GM21576 (cell line): ENCODE results near the gene NTMT2.
"Not testable (repeated sequence)": the region's sequence is repeated elsewhere in the genome, so short reads cannot be mapped to it uniquely, and the experiment has no call there.

ENCODE experiments used
- ATAC-seq: cut with Tn5 transposase; IDR thresholded peaks from one replicate; pipeline ENCODE4 v1.9.1; 2021; ENCODE audit warnings: mild to moderate bottlenecking, moderate library complexity; ENCODE audit not compliant: unreplicated experiment

The NTMT2 gene

DNA sequence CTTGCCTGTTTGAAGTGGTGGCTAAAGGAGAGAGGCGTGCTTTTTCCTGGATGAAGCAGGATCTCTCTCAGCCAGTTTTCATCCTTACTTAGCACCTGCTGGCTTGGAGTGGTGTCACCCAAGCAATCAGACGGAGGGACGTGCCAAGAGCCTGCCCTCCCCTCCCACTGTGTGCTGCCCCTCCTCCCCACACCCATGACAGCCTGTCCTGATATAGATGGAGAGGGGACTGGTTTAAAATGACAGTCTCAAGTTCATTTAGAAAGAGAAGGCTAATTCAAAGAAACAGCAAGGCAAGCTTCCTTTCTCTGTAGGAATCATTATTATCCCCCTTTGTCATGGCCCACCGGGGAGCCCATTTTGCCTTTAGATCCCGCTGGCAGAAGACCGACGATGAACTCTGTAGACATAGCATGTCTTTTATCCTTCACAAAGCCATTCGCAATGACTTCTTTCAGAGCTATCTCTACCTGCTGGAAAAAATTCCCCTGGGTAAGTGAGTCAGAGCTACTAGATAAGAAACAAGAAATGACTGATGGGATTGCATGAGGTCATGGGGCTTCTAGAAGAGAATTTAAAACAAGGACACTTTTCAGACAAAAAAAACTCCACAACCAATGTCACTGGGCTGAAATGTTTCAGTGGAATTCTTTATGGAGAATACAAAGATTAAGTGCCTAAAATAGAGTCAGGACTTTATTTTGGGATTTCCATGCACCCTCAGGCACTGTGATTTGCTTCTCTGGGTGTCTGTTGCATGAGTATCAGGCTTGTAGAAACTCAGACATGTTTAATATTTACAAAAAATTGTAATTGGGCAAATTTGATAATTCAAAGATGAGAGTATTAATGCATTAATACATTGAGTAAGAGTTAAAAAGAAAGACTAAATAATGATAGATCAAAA lies at the start of gene NTMT2:
TSS of gene NTMT2 (plus strand) at position 190 of the 907 bp plus-strand sequence. CDS start at position 339, 149 bp downstream.
- no peak for ATAC-seq

GRCh38 chr1:170095976-170096748 lies 49.6 kb upstream of the NTMT2 start:
- no peak for ATAC-seq

GRCh38 chr1:170096806-170097340 lies 48.9 kb upstream of the NTMT2 start:
- ATAC-seq: no peak

DNA sequence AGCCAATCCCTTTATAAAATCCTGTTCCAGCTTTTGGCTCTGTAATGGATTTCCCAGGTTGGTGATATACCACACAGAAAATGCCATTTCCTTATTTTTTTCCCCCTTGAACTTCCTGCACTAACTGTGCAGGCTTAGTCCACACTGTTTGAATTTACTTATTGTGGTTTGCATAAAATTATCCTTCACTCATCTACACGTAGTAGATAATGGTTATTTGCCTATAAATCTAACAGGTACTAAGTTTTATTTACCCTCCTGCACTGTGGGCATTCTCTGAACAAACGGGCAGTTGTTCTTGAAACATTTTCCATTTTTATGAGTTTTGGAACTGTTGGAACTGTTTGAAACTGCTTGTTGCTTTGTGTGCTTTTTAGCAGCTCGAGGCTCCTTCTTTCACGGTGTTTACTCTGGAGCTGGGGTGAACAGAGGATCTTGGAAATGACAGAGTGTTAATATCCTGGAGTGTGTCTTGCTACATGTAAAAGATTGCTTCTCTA lies 48.3 kb upstream of the NTMT2 start:
- ATAC-seq: no peak

DNA sequence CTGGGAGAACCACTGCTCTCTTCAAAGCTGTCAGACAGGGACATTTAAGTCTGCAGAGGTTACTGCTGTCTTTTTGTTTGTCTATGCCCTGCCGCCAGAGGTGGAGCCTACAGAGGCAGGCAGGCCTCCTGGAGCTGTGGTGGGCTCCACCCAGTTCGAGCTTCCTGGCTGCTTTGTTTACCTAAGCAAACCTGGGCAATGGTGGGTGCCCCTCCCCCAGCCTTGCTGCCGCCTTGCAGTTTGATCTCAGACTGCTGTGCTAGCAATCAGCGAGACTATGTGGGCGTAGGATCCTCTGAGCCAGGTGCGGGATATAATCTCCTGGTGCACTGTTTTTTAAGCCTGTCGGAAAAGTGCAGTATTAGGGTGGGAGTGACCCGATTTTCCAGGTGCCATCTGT lies 32.6 kb upstream of the NTMT2 start:
- ATAC-seq: not testable (repeated sequence)

- no peak for ATAC-seq
These were observed 30.9 kb upstream of the NTMT2 start for GRCh38 chr1:170114906-170115305.

GRCh38 chr1:170122366-170122765 lies 23.4 kb upstream of the NTMT2 start:
- ATAC-seq: no peak

GRCh38 chr1:170125269-170125668 lies 20.5 kb upstream of the NTMT2 start:
- ATAC-seq: no peak

DNA sequence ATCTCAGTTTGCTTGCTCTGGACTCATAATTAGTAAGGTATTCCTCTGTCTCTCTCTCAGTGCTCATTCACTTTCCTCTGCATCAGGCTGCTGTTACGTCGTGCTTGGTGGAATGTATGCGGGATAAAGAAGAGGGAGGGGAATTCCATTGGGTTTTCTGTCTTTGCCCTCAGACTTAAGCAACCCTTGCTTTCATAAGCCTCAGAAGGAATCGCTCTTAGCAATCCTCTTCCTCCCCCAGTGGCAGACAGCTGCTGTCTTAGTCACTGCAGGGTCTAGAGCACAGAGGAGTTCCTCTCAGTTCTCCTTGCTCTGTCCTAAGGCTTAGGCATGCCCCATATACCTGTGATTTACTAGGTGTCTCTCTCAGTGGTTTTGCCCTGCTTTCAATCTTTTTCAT lies 19.1 kb upstream of the NTMT2 start:
- ATAC-seq: peak; percentile 97

GRCh38 chr1:170131450-170131849 lies 14.3 kb upstream of the NTMT2 start:
- no peak for ATAC-seq

DNA sequence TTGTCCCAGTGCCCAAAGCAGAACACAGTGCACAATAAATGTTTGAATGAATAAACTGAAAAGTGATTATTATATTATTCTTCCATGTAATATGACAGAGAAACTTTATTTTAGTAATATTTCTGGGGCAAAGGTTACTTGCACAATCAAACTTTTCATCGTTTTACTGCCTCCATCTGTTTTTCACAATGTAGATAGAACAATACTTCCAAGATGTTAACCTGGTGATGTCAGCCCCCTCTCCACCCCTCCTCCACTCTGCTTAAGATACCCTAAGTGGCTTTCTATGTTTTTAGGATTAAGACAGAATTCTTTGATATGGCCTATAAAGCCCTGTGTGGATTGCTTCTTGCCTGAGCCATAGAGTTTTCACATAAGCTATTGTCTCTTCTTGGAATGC lies 13.8 kb upstream of the NTMT2 start:
- no peak for ATAC-seq

GRCh38 chr1:170133766-170134495 lies 11.8 kb upstream of the NTMT2 start:
- ATAC-seq: no peak

DNA sequence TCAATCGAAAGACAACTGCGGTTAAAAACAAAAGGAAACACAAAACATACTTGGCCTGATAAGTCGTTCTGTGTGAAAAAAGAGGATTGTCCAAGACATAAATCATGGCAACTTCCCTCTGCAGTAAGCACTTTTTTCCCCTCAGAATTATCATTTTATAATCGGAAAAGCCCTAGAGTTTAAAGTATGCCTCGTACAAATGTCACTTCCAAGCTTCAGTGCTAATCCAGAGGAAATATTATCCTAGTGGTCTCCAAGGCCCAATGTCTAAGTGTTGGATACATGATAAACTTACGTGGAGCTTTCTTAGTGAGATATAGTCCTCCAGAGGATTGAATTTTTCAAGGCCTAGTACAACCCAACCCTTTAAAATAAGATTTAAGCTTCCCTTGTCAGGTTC lies 11.2 kb upstream of the NTMT2 start:
- no peak for ATAC-seq

DNA sequence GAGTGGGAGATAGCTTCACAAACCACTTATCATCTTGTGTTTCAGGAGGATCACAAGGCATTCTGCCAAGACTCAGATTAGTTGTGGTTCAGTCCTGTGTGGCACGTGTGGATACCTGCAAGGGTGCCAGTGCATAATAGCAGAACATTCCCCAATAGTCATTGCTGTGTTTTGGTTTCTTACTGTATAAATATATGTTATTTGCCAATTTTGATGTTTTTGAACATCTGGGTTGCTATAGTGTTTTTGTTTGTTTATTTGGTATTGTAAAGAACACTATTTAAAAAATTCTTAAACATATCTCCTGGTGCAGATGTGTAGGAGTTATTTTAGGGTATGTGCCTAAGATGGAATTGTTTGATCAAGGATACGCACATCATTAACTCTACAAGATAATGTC lies 5.4 kb upstream of the NTMT2 start:
- ATAC-seq: no peak

DNA sequence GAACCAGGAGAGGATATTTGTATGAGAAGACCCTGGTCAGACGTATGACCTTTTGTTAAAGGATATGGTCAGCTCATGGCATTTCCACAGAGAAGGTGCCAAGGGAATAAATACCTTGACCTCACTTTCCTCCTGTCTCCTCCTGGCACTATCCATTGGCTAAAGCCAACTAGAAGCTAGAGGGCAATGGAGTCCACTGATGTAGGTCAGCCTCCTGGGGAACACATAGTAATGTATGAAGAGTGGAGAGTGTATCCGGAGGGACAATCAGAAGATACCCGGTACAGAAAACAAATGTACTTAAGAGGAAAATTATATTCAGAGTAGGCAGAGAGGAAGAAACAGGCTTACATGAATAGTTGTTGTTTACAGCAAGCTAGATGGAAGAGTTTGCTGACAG lies 698 bp upstream of the NTMT2 start:
- ATAC-seq: no peak

- no peak for ATAC-seq
These were observed 1.0 kb downstream of the NTMT2 start for GRCh38 chr1:170146720-170147263.

GRCh38 chr1:170149241-170149640 lies 3.5 kb downstream of the NTMT2 start:
- ATAC-seq: no peak

- no peak for ATAC-seq
These were observed 4.3 kb downstream of the NTMT2 start for GRCh38 chr1:170150016-170150415.

DNA sequence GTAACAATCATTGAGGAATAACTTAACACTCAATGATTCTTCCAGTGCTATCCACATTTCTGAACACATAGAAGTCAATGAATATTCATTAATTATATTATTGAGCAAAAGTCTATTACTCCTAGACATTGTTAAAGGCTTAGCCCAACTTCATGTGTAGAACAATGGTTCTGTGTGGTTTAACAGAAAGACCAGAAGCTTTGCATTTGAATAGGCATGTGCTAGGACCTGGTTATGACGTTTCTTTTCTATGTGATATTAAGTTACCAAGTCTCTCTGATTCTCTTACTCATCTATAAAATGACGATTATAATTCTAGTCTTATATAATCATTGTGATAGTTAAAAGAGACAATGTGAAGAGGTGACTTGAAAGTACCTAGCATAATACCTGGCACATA lies 5.2 kb downstream of the NTMT2 start:
- no peak for ATAC-seq

GRCh38 chr1:170153417-170153816 lies 7.7 kb downstream of the NTMT2 start:
- no peak for ATAC-seq

DNA sequence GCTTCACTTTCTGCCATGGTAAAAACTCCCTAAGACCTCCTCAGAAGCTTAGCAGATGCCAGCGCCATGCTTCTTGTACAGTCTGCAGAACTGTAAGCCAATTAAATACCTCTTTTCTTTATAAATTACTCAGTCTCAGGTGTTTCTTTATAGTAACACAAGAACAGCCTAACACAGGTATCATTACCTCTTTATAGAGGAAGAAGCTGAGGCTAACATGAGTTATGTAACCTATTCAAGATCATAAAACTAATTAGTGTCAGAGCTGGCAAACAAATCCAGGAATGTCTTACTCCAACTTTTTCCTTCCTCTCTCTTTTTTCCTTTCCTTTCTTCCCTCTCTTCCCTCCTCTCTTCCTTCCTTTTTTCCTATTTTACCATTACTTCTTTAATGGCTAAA lies 9.3 kb downstream of the NTMT2 start:
- ATAC-seq: no peak
